GM21360 (cell line): ENCODE data around the gene SHC3.
A peak's percentile ranks its signal among the peaks of the same experiment; 100 is the strongest.

ENCODE experiments used
- ATAC-seq: cut with Tn5 transposase; IDR thresholded peaks from one replicate; pipeline ENCODE4 v1.9.1; 2021; ENCODE audit warnings: mild to moderate bottlenecking, moderate library complexity; ENCODE audit not compliant: unreplicated experiment

SHC3 gene

DNA sequence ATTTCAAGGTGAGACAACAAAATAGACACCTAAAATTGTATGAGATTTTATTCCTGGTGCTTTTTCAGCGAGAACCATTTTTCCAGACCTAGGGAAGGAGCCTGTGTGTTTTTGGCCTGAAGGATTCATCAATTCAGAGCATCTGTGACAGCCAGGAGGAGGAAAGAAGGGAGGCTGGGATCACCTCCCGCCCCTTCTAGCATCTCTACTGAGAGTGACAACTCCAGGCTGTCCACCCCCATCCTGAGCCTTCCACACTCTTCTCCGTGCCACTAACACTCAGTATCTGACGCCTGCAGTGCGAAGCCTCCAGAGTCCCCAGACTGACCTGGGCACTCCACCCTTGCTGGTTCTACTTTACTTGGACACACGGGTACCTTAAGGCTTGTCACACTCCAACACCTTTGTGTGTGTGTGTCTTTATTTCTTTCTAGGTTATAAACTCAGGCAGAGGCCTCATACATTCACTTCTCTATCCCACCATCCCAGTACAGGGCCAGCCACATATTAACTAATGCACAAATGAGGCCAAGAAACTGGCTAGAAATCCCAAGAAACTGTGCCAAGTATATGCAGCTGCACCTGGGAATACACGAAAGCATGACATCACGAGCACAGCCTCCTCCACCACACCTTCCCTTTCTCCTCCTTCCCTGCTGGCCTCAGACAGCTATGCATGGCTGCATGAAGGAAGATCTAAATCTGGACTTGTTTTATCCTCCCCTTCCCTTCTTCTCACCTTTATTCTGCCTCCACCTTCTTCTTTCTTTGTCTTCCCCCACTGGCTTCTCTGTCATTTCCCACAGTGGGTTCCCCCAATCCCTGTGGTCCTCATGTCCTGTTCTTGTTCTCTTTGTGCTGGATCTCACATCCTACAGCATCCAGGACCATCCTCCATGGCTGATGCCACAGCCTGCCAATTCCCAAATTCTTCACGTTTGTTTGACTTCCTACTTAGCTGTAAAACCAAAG, 171.3 kb downstream of the SHC3 start:
- no peak for ATAC-seq

GRCh38 chr9:89006267-89006666, 172.4 kb downstream of the SHC3 start:
- no peak for ATAC-seq

- ATAC-seq, result no peak
Measured at GRCh38 chr9:89005323-89005722, 173.3 kb downstream of the SHC3 start.

DNA sequence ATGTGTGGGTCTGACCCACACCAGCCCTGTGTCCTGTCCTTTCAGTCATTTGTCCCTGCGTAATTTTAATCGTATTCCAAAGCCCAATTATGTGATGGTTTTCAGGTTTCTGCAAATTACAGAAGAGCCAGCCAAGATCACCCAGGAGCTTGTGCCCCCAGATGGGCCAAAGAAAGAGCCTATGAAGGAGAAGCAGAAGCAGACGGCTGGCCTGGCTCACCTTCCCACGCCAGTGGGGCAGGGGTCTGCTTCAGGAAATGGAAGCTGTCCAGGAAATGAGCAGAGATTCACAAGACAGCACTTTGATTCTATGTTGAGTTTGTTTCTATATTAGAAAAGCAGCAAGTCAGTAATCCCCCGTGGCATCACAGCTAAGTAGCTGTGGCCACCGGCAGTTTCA, 175.6 kb downstream of the SHC3 start:
- ATAC-seq, result no peak

- no peak for ATAC-seq
Measured at GRCh38 chr9:89001917-89002540, 176.6 kb downstream of the SHC3 start.

GRCh38 chr9:89000973-89001916, 177.4 kb downstream of the SHC3 start:
- peak; percentile 70 for ATAC-seq

- ATAC-seq, result no peak
Measured at GRCh38 chr9:89000371-89000781, 178.2 kb downstream of the SHC3 start.

DNA sequence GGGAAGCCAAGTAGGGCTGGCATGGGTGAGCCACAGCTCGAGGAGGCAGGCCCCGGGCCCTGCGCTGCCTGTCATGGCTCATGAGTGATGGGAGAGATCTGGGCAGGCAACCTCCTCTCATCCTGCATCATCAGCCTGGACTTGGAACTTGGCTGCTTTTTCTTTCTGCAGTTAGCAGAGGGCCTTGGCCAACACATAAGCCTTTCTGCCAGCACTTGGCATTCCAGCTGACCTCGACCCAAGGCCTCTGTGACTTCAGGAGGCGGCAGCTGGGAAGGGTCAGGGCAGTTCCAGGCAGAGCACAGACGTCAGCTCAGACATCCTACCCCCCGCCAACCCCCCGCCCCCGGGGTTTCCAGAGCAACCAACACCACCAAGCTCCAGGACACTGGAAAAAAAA, 179.7 kb downstream of the SHC3 start:
- no peak for ATAC-seq

GRCh38 chr9:88998503-88998902, 180.1 kb downstream of the SHC3 start:
- ATAC-seq, result no peak

GRCh38 chr9:88997646-88998045, 181.0 kb downstream of the SHC3 start:
- no peak for ATAC-seq

DNA sequence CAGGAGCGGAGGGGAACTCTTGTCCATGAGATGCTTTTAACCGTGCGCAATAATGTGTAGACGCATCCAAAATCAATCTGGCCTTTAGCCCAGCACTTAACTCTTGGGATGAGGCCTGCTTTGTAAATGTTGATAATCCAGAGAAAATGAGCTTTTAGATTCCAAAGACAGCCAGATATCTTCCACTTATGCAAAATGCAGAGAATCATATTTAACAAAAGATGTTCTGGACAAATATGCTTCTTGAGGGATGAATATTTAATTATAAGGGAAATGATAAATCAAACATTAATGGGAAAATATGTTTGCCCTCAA, 181.7 kb downstream of the SHC3 start:
- no peak for ATAC-seq

GRCh38 chr9:88996046-88996920, 182.3 kb downstream of the SHC3 start:
- ATAC-seq, result no peak

DNA sequence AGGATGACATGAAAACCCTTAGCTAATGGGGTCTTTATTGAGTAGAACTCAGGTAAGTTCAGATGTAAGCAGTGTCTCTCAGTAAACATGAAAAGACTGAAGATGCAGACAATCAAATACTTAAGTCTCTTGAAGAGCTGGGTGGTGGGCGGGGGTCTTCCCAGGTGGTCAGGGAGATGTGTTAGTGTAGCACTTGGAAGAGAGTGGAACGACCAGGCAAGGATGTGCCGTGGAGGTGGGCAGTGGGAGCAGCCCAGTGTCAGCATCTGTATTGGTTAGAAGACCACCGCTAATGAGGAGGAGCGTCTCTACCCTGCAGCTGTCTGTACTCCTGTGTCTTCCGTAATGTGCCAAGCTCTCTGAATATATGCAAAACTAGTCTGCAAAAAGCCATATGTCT, 183.0 kb downstream of the SHC3 start:
- ATAC-seq, result no peak

DNA sequence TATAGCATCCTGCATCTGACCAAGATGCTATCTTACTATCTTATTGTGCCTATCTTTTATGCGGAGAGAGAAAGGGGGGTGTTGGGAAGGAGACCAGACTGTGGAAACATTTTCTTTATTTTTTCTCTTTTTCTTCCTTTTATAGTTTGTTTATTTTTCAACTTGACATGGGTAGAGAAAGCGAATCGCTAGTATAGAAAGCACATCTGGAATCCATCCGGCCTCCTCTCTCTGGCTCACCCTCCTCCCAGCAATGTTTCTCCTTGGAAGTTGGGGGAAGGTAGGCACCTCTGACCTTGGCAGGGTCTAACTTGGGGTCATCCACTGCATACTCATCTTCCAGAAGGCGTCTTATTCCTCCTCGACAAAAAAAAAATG, 183.4 kb downstream of the SHC3 start:
- no peak for ATAC-seq

DNA sequence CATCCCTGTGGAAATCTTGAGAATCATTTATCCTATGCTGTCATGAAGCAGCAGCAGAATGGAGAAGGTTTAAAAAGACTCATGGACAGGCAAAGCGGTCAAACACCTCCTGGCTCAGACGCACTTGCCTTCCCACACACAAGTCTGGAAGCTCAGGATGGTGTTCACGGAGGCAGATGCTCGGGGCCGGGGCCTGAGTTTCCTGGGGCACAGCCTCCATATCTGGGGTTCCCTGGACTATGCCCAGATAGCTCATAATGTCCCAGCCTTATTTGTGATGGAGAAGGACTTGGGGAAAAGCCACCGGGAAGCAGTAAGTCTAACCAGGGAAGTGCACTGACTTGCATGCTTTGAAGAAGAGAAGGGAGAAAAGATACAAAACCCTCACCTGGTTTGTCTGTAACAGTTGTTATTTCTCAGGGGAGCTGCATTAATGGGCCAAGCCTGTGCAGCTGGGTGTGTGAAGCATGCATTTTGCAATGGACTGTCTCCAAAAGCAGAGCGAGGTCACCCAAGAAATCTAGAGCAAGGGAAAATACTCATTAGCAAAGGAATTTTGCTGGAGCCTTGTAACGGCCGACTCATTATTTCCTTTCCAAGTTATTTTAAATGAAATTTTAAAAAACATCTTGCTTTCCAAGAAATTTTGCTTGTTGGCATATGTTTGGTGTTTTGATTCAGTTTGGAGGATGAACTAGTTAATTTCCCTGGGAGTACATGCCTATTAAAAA, 184.0 kb downstream of the SHC3 start:
- no peak for ATAC-seq

GRCh38 chr9:88993871-88994460, 184.7 kb downstream of the SHC3 start:
- ATAC-seq, result no peak

- ATAC-seq, result no peak
Measured at GRCh38 chr9:88993327-88993726, 185.3 kb downstream of the SHC3 start.

DNA sequence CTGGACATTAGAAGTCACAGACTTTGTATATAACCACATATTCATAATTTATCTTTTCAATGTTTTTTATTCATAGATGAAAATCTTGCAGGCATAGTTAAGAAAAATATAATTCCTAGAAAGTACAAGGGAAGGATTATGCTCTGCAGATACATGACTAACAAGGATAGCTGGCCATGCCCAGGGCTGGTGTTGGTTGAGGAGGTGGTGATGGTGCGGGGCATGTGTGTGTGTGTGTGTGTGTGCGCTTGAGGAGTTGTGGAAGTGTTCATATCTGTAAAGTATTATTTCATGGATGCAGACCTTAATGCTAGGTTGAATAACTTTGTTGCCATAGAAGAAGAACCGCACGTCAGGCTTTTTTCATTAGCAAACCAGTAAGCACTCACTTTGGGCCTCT, 186.1 kb downstream of the SHC3 start:
- no peak for ATAC-seq
